PC-3 (cell line): ENCODE results near the gene ZEB1. TPM values are rescaled to one million over a fixed set of nuclear protein-coding genes. Genes with fewer than 3 reads are reported as not detected.

Experiments
- ATAC-seq: fragments of 200-7000 bp; cut with Tn5 transposase; 2 replicates; pipeline ENCODE4 v1.9.1; 2020; ENCODE audit warnings: mild to moderate bottlenecking, moderate library complexity
- BruUV-seq: library from RNA; stranded (reverse); fragments of 400-500 nt; replicated peaks from 2 replicates; lab custom pipeline; 2021; lab: Mats Ljungman, UMichigan
- CTCF ChIA-PET: fragments of 300-600 bp; sonication (Branson Sonifier 250); formaldehyde crosslinking; loops from one replicate; lab custom pipeline; 2022; ENCODE audit warnings: antibody characterized with exemption; lab: Charles Lee
- POLR2A ChIA-PET: fragments of 300-600 bp; sonication (Branson Sonifier 250); formaldehyde crosslinking; loops from one replicate; lab custom pipeline; 2022; ENCODE audit warnings: antibody characterized with exemption; ENCODE audit not compliant: unreplicated experiment; lab: Charles Lee
- DNase-seq: peaks from one replicate; pipeline ENCODE4 v3.0.0-alpha.2; 2015
- H2AFZ ChIP-seq: fragments of 300-600 bp; sonication (generic); 2 replicates; pipeline ENCODE4 v1.6.0; 2016; ENCODE audit warnings: antibody characterized with exemption, low read length
- H3F3A ChIP-seq: fragments of 300-600 bp; sonication (generic); one replicate; pipeline ENCODE4 v1.6.0; 2017; ENCODE audit warnings: antibody characterized with exemption, low read length, control low read depth, mild to moderate bottlenecking; ENCODE audit not compliant: unreplicated experiment
- H3K27ac ChIP-seq: fragments of 300-600 bp; sonication (generic); 2 replicates; pipeline ENCODE4 v1.5.1; 2016; ENCODE audit warnings: mild to moderate bottlenecking, low read length
- H3K27me3 ChIP-seq: fragments of 300-600 bp; sonication (generic); 2 replicates; pipeline ENCODE4 v1.6.1; 2016; ENCODE audit warnings: low read length, mixed read lengths
- H3K36me3 ChIP-seq: fragments of 300-600 bp; sonication (generic); 2 replicates; pipeline ENCODE4 v1.6.1; 2016; ENCODE audit warnings: low read depth, mixed run types, low read length, mixed read lengths
- H3K4me1 ChIP-seq: fragments of 300-600 bp; sonication (generic); 2 replicates; pipeline ENCODE4 v1.5.1; 2016; ENCODE audit warnings: low read length; ENCODE audit not compliant: insufficient read depth
- H3K4me2 ChIP-seq: fragments of 300-600 bp; sonication (generic); 2 replicates; pipeline ENCODE4 v1.6.0; 2016; ENCODE audit warnings: low read length
- H3K4me3 ChIP-seq: fragments of 300-600 bp; sonication (generic); 2 replicates; pipeline ENCODE4 v1.5.1; 2016; ENCODE audit warnings: mild to moderate bottlenecking, low read length, mixed read lengths
- H3K79me2 ChIP-seq: fragments of 300-600 bp; sonication (generic); 2 replicates; pipeline ENCODE4 v1.6.1; 2017; ENCODE audit warnings: low read length, mixed read lengths
- H3K9ac ChIP-seq: fragments of 300-600 bp; sonication (generic); 2 replicates; pipeline ENCODE4 v1.6.0; 2016; ENCODE audit warnings: mild to moderate bottlenecking, low read length
- H3K9me2 ChIP-seq: fragments of 300-600 bp; sonication (generic); replicated peaks from 2 replicates; pipeline ENCODE4 v1.6.1; 2016; ENCODE audit warnings: mixed run types, low read length, mixed read lengths
- H3K9me3 ChIP-seq: fragments of 300-600 bp; sonication (generic); 2 replicates; pipeline ENCODE4 v1.6.1; 2016; ENCODE audit warnings: low read length, mixed read lengths
- H4K20me1 ChIP-seq: fragments of 300-600 bp; sonication (generic); 2 replicates; pipeline ENCODE4 v1.6.1; 2016; ENCODE audit warnings: low read length, mixed read lengths
- CTCF ChIP-seq: fragments of 300-600 bp; sonication (generic); conservative IDR thresholded peaks from 2 replicates; pipeline ENCODE4 v1.5.1; 2017; ENCODE audit warnings: antibody characterized with exemption, low read depth, mild to moderate bottlenecking, low read length
- EZH2 ChIP-seq: fragments of 300-600 bp; sonication (generic); IDR thresholded peaks from one replicate; pipeline ENCODE4 v1.6.1; 2017; ENCODE audit warnings: antibody characterized with exemption, mild to moderate bottlenecking, low read length; ENCODE audit not compliant: unreplicated experiment
- EZH2phosphoT487 ChIP-seq: fragments of 300-600 bp; sonication (generic); IDR thresholded peaks from 2 replicates; pipeline ENCODE4 v1.6.1; 2018; ENCODE audit warnings: mild to moderate bottlenecking, antibody characterized with exemption, low read length, borderline replicate concordance
- intact Hi-C: fragments of 100-400 bp; cut with micrococcal nuclease; formaldehyde crosslinking; loops from 2 replicates; pipeline ENCODE4 v1.9.0; 2023
- total RNA-seq: library from RNA; depleted of rRNA; stranded (reverse); fragments of >200 nt; gene quantifications from 2 replicates; pipeline ENCODE4 v1.2.3, GENCODE V29; 2014

ZEB1 gene
- total RNA-seq, 1 experiment from 2014 or later = 3.9 TPM

DNA sequence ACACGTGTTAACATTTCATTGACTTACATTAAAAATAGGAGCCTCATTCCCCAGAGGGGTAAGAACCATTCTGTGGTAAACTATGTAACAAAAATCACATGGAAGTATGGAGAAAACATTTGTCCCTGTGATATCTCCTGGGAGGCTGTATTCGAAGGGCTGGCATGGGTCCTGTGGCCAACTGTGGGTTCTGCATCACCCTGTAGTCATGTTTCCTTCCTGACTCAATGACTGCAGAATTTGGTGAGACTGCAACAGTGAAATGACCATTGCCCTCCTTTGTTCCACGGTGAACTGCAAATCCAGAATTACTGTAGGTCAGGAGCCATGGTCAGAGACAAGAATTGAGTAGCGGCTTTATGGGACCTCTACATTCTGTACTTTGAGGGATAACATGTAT is 3.6 kb upstream of the ZEB1 start:
- Histone ChIP-seq H3K27me3 (no peaks in the 10 kb centered on the region), H3K36me3 (no peaks in the 10 kb centered on the region), H3F3A (no peaks in the 10 kb centered on the region), H4K20me1 (no peaks in the 10 kb centered on the region), H3K9me3 (no peaks in the 10 kb centered on the region), H3K4me1 (peaks cover 22% of the 10 kb centered on the region), H3K9ac (no peak overlapping the region), H3K27ac (peak overlapping the region; percentile 43), H3K4me3 (no peak overlapping the region), H2AFZ (no peak overlapping the region), H3K4me2 (peak overlapping the region; percentile 45), H3K79me2 (peaks cover 19% of the 10 kb centered on the region), H3K9me2 (no peaks in the 10 kb centered on the region)
- CTCF ChIA-PET = no interaction called here
- DNase-seq (peak; percentile 77), ATAC-seq (peak; percentile 35)
- POLR2A ChIA-PET = no interaction called here
- no peak for TF ChIP-seq CTCF
- TF ChIP-seq EZH2phosphoT487 = no peak
- no peak for TF ChIP-seq EZH2
- intact Hi-C loops = loop anchor here (5.0 kb wide), 2 partner anchors 233 to 563 kb away; no protein-coding TSS in a partner anchor
- BruUV-seq = no TSS peak

DNA sequence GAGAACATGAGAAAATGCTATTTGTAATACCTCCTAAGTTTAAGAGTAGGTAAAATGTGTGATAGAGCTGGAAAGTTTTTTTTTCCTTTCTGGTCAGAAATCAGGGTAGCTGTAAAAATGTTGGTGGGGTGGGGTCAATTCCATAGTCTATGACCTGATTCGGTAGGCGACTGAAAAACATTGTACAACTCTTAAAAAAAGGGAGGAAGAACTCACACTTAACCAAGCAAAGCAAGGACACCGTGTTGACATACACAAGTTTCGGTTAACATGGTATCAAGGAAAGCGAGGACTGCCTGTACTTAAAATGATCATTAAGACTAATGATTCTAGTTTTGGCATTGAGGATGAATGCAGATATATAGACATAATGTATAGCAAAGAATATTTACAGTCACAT is 1.8 kb upstream of the ZEB1 start:
- Histone ChIP-seq H3K27me3 (no peaks in the 10 kb centered on the region), H3K9ac (no peak overlapping the region), H3K9me2 (no peaks in the 10 kb centered on the region), H3K4me3 (0 out of 2 replicates have a peak overlapping the region, but pooled peaks have one; percentile 96), H3K27ac (no peak overlapping the region), H2AFZ (no peak overlapping the region), H3K4me2 (peak overlapping the region; percentile 90), H4K20me1 (no peaks in the 10 kb centered on the region), H3K79me2 (peaks cover 36% of the 10 kb centered on the region), H3K36me3 (no peaks in the 10 kb centered on the region), H3F3A (no peaks in the 10 kb centered on the region), H3K4me1 (peaks cover 33% of the 10 kb centered on the region), H3K9me3 (no peaks in the 10 kb centered on the region)
- ATAC-seq (no peak), DNase-seq (no peak)
- ChIA-PET CTCF (no interaction called here), POLR2A (no interaction called here)
- BruUV-seq = no TSS peak
- intact Hi-C loops = loop anchor here (5.0 kb wide), 2 partner anchors 235 to 565 kb away; no protein-coding TSS in a partner anchor
- TF ChIP-seq CTCF = no peak

DNA sequence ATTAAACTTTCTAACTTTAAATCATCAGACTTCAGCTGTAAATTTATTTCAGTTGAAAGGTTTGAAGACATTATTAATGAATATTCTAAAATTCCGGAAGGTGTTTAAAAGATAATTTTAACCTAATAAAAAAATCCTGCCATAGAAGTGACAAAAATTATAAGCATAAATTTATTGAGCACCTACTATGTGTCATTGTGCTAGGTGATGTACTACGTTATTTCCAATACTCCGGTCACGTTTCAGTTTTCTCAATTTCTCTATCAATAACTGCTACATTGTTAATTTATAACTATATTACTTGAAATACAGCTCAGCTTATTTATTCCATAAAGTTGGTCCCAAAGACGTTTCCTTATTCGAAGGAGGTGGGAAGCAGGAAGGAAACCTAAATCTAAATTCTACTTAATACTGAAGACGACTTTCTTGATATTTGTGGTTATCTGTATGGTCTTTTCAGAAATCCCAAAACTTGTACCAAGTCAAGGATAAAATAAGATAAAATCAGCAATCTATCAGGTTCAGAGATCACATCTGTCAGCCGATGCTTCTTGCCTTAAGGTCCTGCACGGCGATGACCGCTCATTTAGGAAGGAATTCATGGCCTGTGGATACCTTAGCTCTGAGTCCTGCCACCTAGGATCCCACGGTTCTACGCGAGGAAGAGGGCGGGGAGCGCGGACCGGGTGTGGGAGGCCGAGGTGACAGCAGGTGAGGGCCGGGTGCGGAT is 1.2 kb upstream of the ZEB1 start:
- H3K4me2 ChIP-seq = peak overlapping the region; percentile 90
- CTCF ChIA-PET = no interaction called here
- POLR2A ChIA-PET = interaction anchor here (0.5 to 1.0 kb wide), 4 partner anchors 286 to 738 kb away, joined by 3 to 5 read pairs (median 4); partner anchors contain the start of gene KIF5B
- H3K4me1 ChIP-seq = peaks cover 34% of the 10 kb centered on the region
- H3K9me3 ChIP-seq = no peaks in the 10 kb centered on the region
- intact Hi-C loops = loop anchor here (2.0 to 5.0 kb wide), 3 partner anchors 236 to 566 kb away; no protein-coding TSS in a partner anchor
- H3K27ac ChIP-seq = peak overlapping the region; percentile 94
- TF ChIP-seq CTCF (no peak), EZH2 (no peak), EZH2phosphoT487 (no peak)
- H3K9ac ChIP-seq = peak overlapping the region; percentile 92
- H3K36me3 ChIP-seq = no peaks in the 10 kb centered on the region
- no peaks in the 10 kb centered on the region for H3K27me3 ChIP-seq
- peak overlapping the region; percentile 91 for H2AFZ ChIP-seq
- H3K79me2 ChIP-seq = peaks cover 43% of the 10 kb centered on the region
- H4K20me1 ChIP-seq = no peaks in the 10 kb centered on the region
- H3F3A ChIP-seq = no peaks in the 10 kb centered on the region
- H3K4me3 ChIP-seq = peak overlapping the region; percentile 96
- no peak for ATAC-seq
- BruUV-seq = no TSS peak
- no peaks in the 10 kb centered on the region for H3K9me2 ChIP-seq
- DNase-seq = no peak
